ENCODE results near the gene CTIF. TPM values are rescaled to one million over a fixed set of nuclear protein-coding genes. Genes with fewer than 3 reads are reported as not detected.

The CTIF gene
- total RNA-seq, 1 donor from 2014 or later: 48.5 TPM

DNA sequence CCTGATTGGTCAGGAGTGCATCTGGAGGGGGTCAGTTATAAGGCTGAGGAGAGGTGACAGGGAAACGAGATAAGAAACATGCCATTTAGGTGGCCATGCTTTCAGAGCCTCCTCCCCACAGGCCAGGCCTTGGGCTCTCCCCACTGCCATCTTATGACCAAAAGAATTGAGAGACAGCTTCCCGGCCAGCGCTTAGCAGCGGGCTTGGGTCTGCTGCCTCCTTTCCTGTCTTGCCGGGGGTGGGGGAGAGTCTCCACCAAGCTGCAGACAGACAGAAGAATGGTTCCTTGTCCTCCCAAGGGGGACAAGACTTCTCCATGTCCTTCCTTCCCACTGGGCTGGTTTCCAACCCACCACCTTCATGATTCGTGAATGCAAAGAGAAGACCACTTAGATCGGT is 240.6 kb downstream of the CTIF start:
- H3K27ac Mint-ChIP-seq: no peak overlapping the region
- H3K27me3 Mint-ChIP-seq: no peaks in the 10 kb centered on the region
- no peak for DNase-seq (ENCODE audit: extremely low spot score, unreplicated experiment)
- peaks cover 61% of the 10 kb centered on the region for H3K4me1 Mint-ChIP-seq (ENCODE audit: unreplicated experiment)
- H3K36me3 Mint-ChIP-seq: no peaks in the 10 kb centered on the region
- TF ChIP-seq, protein P1, sequence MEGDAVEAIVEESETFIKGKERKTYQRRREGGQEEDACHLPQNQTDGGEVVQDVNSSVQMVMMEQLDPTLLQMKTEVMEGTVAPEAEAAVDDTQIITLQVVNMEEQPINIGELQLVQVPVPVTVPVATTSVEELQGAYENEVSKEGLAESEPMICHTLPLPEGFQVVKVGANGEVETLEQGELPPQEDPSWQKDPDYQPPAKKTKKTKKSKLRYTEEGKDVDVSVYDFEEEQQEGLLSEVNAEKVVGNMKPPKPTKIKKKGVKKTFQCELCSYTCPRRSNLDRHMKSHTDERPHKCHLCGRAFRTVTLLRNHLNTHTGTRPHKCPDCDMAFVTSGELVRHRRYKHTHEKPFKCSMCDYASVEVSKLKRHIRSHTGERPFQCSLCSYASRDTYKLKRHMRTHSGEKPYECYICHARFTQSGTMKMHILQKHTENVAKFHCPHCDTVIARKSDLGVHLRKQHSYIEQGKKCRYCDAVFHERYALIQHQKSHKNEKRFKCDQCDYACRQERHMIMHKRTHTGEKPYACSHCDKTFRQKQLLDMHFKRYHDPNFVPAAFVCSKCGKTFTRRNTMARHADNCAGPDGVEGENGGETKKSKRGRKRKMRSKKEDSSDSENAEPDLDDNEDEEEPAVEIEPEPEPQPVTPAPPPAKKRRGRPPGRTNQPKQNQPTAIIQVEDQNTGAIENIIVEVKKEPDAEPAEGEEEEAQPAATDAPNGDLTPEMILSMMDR (conservative IDR thresholded peaks at IDR 0.05): no peak
- H3K4me3 Mint-ChIP-seq: no peak overlapping the region
- H3K9me3 Mint-ChIP-seq: no peaks in the 10 kb centered on the region

DNA sequence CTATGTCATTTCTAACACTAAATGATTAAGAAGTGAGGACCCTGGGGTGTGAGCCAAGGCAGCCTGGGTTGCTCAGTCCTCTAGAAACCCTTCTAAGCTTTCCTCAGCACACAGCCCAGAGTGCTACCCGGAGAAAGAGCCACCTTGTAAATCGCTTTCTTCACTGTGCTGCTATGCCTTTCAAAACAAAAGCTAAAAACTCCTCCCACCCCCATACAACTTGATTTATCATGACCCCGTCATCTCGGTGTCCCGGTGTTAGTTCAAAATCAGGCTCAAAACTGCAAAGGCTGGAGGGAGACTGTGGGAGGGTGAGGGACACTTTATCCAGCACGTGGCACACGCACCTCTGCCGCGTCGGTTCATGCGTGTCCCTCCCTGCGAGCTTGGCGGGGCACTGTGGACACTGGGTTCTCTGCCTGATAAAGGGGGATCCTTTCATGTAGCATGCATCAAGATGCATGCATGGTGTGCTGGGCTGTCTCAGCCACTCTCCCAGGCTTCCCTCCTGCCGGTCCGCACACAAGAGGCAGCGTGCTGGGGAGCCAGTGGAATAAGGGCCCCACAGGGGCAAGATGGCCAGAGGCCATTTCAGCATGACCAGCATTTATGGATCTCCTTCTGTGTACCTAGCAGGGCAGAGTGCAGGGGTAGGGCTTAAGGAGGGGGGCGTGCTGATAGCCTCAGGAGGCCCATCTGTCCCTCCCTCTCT is 241.5 kb downstream of the CTIF start:
- TF ChIP-seq, protein P1 (conservative IDR thresholded peaks at IDR 0.05): no peak
- Mint-ChIP-seq H3K27me3 (no peaks in the 10 kb centered on the region), H3K36me3 (no peaks in the 10 kb centered on the region), H3K4me1 (ENCODE audit: unreplicated experiment) (peaks cover 62% of the 10 kb centered on the region), H3K4me3 (peak overlapping the region; percentile 75), H3K9me3 (no peaks in the 10 kb centered on the region), H3K27ac (peak overlapping the region; percentile 93)
- no peak for DNase-seq (ENCODE audit: extremely low spot score, unreplicated experiment)

DNA sequence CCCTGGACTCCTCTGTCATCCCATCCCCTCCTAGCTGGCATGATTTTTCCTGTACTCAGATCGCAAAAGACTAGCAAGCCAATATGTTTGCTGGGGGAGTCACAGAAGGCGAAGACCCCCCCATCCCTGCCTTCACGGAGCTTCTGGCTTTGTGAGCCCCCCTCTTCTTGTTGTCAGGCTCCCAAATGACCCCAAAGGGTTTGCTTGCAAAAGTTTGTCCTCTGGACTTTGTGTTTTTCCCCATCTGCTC is 242.0 kb downstream of the CTIF start:
- H3K27me3 Mint-ChIP-seq: no peaks in the 10 kb centered on the region
- no peaks in the 10 kb centered on the region for H3K36me3 Mint-ChIP-seq
- TF ChIP-seq, protein P1 (conservative IDR thresholded peaks at IDR 0.05): no peak
- peak overlapping the region; percentile 93 for H3K27ac Mint-ChIP-seq
- peaks cover 59% of the 10 kb centered on the region for H3K4me1 Mint-ChIP-seq (ENCODE audit: unreplicated experiment)
- H3K9me3 Mint-ChIP-seq: no peaks in the 10 kb centered on the region
- no peak for DNase-seq (ENCODE audit: extremely low spot score, unreplicated experiment)
- H3K4me3 Mint-ChIP-seq: peak overlapping the region; percentile 75

DNA sequence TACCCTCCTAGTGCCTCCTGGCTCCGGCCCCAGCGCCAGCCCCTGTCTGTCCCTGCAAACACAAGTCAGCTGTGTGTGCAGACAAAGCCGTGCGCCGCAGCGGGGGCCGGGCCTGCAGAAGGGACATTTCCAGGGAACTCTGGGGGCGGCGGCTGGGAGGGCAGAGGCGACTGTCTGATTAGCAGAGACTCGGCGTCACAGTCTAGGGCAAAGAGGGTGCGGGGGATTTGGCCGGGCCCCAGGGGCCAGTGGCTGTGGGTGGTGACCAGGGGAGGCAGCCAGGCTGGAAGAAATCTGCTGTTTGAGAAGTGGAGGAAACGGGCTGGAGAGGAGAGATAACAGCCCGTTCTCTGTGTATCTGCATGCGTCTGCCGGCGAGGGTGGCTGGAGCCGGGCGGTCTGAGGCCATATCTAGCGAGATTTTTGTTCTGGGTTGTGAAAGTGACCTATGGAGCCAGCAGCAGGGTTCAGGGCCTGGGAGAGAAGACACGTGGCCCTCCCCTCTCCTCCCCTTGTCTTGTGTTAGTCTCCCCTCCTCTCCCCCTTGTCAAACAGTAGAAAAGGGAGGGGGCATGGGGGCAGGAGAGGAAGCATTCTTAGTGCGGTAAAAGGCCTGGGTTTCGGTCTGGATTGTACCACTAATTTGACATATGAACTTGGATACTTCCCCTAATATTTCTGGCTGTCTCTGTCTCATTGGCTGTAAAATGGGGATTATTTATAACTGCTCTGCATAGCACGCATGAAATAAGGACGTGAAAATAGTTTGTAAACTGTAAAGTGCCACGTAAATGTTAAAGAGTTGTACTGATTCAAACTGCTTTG is 242.5 kb downstream of the CTIF start:
- Mint-ChIP-seq H3K27ac (peak overlapping the region; percentile 93), H3K27me3 (no peaks in the 10 kb centered on the region), H3K4me3 (peak overlapping the region; percentile 75), H3K36me3 (no peaks in the 10 kb centered on the region), H3K9me3 (no peaks in the 10 kb centered on the region), H3K4me1 (ENCODE audit: unreplicated experiment) (peaks cover 59% of the 10 kb centered on the region)
- DNase-seq (ENCODE audit: extremely low spot score, unreplicated experiment): peak; percentile 78
- TF ChIP-seq, protein P1 (conservative IDR thresholded peaks at IDR 0.05): no peak

DNA sequence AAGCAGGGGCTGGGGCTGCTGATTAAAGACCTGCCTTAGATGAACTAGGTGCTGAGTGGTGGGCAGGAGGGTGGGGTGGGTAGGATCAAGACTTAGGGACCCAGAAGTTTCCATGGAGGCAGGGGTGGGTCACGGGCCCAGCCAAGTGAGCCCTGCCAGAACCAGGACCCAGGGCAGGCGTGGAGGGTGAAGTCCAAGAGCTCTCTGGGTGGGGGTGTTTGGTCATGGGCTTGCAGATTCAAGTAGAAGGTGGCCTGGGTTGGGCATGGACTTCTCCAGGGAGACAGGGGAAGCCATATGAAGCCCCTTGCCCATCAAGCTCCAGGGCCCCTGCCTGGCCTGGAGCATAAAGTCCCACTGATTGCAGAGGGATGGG is 243.1 kb downstream of the CTIF start:
- Mint-ChIP-seq H3K27ac (peak overlapping the region; percentile 93), H3K36me3 (no peaks in the 10 kb centered on the region), H3K4me1 (ENCODE audit: unreplicated experiment) (peaks cover 59% of the 10 kb centered on the region), H3K9me3 (no peaks in the 10 kb centered on the region), H3K4me3 (peak overlapping the region; percentile 75), H3K27me3 (no peaks in the 10 kb centered on the region)
- no peak for DNase-seq (ENCODE audit: extremely low spot score, unreplicated experiment)
- TF ChIP-seq, protein P1 (conservative IDR thresholded peaks at IDR 0.05): no peak
